Ectodermal cell (in vitro differentiated cells): ENCODE measurements around the gene SLCO3A1.

Experiments used
- H3K27ac ChIP-seq: 2 replicates; pipeline ENCODE4 v1.7.0; 2013; ENCODE audit warnings: mild to moderate bottlenecking, low read depth, low read length; ENCODE audit not compliant: insufficient read depth, poor library complexity, severe bottlenecking
- H3K27me3 ChIP-seq: 2 replicates; pipeline ENCODE4 v1.7.0; 2013; ENCODE audit warnings: mild to moderate bottlenecking, low read length; ENCODE audit not compliant: insufficient read depth, control insufficient read depth, poor library complexity, severe bottlenecking
- H3K36me3 ChIP-seq: one replicate; pipeline ENCODE4 v1.7.0; 2013; ENCODE audit warnings: low read length; ENCODE audit not compliant: control insufficient read depth, insufficient read depth
- H3K4me1 ChIP-seq: one replicate; pipeline ENCODE4 v1.7.0; 2013; ENCODE audit warnings: low read length; ENCODE audit not compliant: control insufficient read depth, insufficient read depth
- H3K4me3 ChIP-seq: 2 replicates; pipeline ENCODE4 v1.7.0; 2013; ENCODE audit warnings: low read depth, low read length, control low read depth; ENCODE audit not compliant: insufficient read depth
- H3K9me3 ChIP-seq: 2 replicates; pipeline ENCODE4 v1.7.0; 2013; ENCODE audit warnings: mild to moderate bottlenecking, low read length, moderate library complexity; ENCODE audit not compliant: control insufficient read depth
- WGBS, 2 experiments: methylation state at CpG; one replicate each; pipeline ENCODE4 v1.1.7; 2013; ENCODE audit warnings: missing lambda C conversion rate in 2 of 2; 5-methylcytosine and 5-hydroxymethylcytosine counted together

SLCO3A1 gene

DNA sequence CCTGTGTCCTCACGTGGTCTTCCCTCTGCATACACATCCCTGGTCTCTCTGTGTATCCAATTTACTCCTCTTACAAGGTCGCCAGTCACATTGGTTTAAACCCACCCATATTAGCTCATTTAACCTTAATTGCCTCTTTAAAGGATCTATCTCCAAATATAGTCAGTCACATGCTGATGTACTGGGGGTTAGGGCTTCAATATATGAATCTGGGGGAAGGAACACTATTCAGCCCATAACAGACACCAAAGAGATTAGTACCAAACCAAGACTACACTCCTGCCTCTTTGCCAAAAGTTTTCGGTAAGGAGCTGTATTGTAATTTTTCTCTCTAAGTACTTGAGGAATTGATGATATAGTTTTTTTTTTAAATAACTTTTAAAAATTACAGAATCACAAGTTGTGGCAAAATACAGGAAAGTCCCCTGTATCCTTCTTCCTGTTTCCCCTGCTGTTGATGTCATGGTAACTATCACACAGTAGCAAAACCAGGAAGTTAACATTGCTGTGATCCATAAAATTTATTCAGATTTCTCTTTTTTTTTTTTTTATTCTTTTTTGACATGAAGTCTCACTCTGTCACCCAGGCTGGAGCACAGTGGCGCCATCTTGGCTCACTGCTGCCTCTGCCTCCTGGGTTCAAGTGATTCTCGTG is 67.8 kb downstream of the SLCO3A1 start:
- 93 to 95% methylated on average over 4 to 5 of the region's 5 CpGs for whole genome bisulfite sequencing, 2 experiments
- Histone ChIP-seq H3K27me3 (no peaks in the 10 kb centered on the region), H3K9me3 (no peaks in the 10 kb centered on the region), H3K4me1 (no peaks in the 10 kb centered on the region), H3K27ac (no peak overlapping the region), H3K36me3 (no peaks in the 10 kb centered on the region), H3K4me3 (no peak overlapping the region)

- Histone ChIP-seq H3K4me1 (no peaks in the 10 kb centered on the region), H3K4me3 (no peak overlapping the region), H3K27ac (no peak overlapping the region), H3K36me3 (no peaks in the 10 kb centered on the region), H3K27me3 (no peaks in the 10 kb centered on the region), H3K9me3 (no peaks in the 10 kb centered on the region)
- WGBS, 2 experiments = 82 to 86% methylated on average over 8 to 12 of the region's 12 CpGs
These were observed 68.3 kb downstream of the SLCO3A1 start for GRCh38 chr15:91921843-91922198.

DNA sequence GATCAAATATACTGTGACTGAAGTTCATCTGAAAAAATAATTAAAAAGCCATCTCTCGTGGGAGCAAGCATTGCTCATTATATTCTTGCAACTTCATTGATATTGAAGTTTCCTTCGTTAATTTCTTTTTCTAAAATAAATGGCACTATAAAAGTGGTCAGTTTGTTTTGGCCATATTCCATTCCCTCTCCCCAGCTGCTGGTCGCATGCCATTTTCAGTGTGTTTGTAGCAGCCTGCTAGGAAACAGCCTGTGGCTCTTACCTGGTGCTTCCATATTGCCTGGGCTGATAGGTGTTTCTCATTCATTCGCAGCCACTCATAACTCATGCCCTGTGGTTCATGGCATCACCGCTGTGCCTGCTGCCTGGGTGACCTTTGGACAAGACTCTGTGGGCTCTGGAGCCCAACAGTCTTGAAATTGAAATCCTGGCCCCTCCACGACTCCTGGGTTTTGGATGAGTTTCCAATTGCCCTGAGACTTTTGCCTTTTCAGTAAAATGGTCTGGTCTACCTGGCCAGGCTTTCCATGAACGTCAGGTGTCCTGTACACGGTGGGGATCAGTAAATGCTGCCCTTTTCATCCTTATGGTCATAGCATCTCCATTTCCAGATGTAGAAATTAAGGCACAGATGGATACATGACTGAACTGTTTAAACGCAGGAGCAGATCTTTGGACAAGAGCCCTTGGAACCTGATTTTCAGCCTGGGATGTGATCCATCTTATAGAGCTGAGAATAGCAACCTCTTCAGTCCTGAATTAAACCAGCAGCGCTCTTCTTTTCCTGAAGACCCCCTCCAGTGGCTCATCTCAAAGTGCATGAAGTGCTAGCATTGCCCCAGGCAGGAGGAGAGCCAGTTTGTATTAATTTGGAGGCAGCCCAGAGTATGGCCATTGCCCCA is 69.4 kb downstream of the SLCO3A1 start:
- WGBS, 2 experiments = 79 to 85% methylated on average over 8 to 10 of the region's 10 CpGs
- H3K27me3 ChIP-seq = no peaks in the 10 kb centered on the region
- H3K4me3 ChIP-seq = no peak overlapping the region
- no peaks in the 10 kb centered on the region for H3K4me1 ChIP-seq
- no peak overlapping the region for H3K27ac ChIP-seq
- no peaks in the 10 kb centered on the region for H3K9me3 ChIP-seq
- no peaks in the 10 kb centered on the region for H3K36me3 ChIP-seq

- Histone ChIP-seq H3K4me3 (no peak overlapping the region), H3K4me1 (no peaks in the 10 kb centered on the region), H3K27me3 (no peaks in the 10 kb centered on the region), H3K36me3 (no peaks in the 10 kb centered on the region), H3K9me3 (no peaks in the 10 kb centered on the region), H3K27ac (no peak overlapping the region)
- WGBS, 2 experiments = 82 to 85% methylated on average over 7 of the region's 7 CpGs
These were observed 70.7 kb downstream of the SLCO3A1 start for GRCh38 chr15:91924183-91924582.

DNA sequence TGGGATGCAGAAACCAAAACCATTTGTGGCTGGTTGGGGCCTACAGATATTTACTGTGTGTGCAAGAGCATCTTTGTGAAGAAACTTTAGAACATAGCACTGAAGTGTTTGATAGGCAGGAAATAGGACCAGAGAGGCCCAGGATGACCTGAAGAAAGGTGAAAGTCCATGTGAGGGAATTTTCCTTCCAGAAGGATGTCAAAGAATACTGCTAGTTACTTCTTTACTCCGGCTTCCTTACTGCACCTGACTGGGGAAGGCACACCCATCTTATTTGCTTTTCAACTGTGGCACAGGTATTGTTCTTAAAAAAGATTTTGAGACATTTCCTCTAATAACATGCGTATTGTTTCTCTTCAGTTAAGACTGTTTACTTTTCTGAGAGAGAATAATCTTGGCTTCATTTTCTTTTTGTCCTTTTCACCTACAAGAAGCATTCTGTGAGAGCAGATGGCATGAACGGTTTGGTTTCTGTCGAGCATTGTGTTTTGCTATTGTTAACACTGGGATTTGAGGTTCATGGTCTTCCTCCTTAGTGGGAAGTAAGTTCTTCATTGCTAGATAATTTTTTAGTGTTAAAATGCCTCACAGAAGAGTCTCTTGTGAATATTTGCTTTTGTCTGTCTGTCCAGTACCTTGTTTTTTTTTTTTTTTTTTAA is 71.5 kb downstream of the SLCO3A1 start:
- 95 to 96% methylated on average over 4 of the region's 4 CpGs for WGBS, 2 experiments
- H3K27me3 ChIP-seq = no peaks in the 10 kb centered on the region
- H3K9me3 ChIP-seq = no peaks in the 10 kb centered on the region
- H3K4me3 ChIP-seq = no peak overlapping the region
- no peaks in the 10 kb centered on the region for H3K36me3 ChIP-seq
- no peaks in the 10 kb centered on the region for H3K4me1 ChIP-seq
- H3K27ac ChIP-seq = no peak overlapping the region

DNA sequence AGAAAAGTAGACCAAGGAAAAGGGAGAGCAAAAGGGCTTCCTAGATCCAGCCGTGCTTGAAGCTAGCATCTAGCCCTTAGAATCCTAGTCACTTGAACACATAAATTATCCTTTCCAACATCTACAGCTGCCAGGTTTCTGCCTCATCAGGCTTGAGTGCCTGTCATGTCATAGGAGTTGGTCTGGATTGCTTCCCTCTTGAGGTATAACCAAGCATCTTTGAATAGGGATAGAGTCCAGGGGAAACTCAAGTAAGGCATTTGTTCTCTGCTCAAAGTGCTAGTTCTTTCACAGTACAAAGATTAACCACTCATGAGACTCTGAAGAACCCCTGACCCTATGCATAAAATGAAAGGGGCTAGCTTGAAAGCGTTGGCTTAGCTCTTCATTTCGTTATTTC is 72.3 kb downstream of the SLCO3A1 start:
- no peak overlapping the region for H3K4me3 ChIP-seq
- no peaks in the 10 kb centered on the region for H3K27me3 ChIP-seq
- no peak overlapping the region for H3K27ac ChIP-seq
- no peaks in the 10 kb centered on the region for H3K9me3 ChIP-seq
- no peaks in the 10 kb centered on the region for H3K36me3 ChIP-seq
- WGBS, 2 experiments = 91 to 92% methylated on average over 3 of the region's 3 CpGs
- H3K4me1 ChIP-seq = no peaks in the 10 kb centered on the region

- 68 to 69% methylated on average over 3 to 4 of the region's 4 CpGs for WGBS, 2 experiments
- no peaks in the 10 kb centered on the region for H3K36me3 ChIP-seq
- no peaks in the 10 kb centered on the region for H3K9me3 ChIP-seq
- peaks cover 4% of the 10 kb centered on the region for H3K4me1 ChIP-seq
- no peak overlapping the region for H3K4me3 ChIP-seq
- H3K27me3 ChIP-seq = no peaks in the 10 kb centered on the region
- H3K27ac ChIP-seq = no peak overlapping the region
These were observed 73.4 kb downstream of the SLCO3A1 start for GRCh38 chr15:91926908-91927270.

DNA sequence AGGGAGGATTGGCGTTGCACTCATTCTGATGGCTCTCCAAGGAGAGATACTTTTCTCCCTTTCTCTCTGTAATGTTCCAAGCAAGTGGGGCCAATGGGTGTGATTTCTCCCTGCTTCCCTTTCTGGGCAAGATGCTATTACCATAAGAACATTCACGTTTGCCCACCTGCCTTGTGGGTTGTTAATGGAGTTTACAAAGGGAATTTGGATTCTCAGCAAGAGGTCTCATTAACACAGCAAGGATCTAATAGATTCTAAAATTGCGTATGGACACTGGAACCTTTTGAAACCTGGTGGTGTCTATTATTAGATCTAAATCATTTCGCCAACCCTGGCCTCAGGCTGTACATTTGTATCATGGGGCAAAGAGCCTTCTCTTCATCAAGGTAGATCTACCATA is 74.1 kb downstream of the SLCO3A1 start:
- 82 to 88% methylated on average over 3 to 4 of the region's 4 CpGs for WGBS, 2 experiments
- H3K9me3 ChIP-seq = no peaks in the 10 kb centered on the region
- no peak overlapping the region for H3K4me3 ChIP-seq
- no peaks in the 10 kb centered on the region for H3K27me3 ChIP-seq
- H3K27ac ChIP-seq = no peak overlapping the region
- H3K4me1 ChIP-seq = peaks cover 4% of the 10 kb centered on the region
- no peaks in the 10 kb centered on the region for H3K36me3 ChIP-seq

DNA sequence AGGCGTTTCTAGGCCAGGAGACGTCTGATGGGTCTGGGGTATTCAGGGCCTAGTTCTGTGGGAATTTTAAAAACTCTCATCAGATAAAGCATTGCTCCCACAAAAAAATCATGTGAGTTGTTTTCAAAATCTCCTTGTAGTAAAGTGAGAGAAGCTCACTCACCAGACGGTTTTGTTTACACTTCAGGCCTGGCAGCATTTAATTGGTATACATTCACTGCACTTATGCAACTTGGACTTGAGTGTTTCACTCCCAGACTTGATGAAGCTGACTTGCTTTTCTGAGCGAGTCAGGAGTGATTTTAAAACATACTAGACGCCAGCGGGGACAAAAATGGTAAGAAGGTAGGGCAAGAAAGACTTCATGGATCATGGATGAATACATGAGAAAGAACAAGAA is 75.2 kb downstream of the SLCO3A1 start:
- 91 to 93% methylated on average over 5 to 6 of the region's 6 CpGs for WGBS, 2 experiments
- no peaks in the 10 kb centered on the region for H3K36me3 ChIP-seq

GRCh38 chr15:91929509-91929908 is 76.0 kb downstream of the SLCO3A1 start:
- no peak overlapping the region for H3K27ac ChIP-seq
- WGBS, 2 experiments = 93 to 96% methylated on average over 2 of the region's 2 CpGs
- H3K9me3 ChIP-seq = no peaks in the 10 kb centered on the region
- peaks cover 4% of the 10 kb centered on the region for H3K4me1 ChIP-seq
- H3K4me3 ChIP-seq = no peak overlapping the region
- H3K36me3 ChIP-seq = no peaks in the 10 kb centered on the region
- H3K27me3 ChIP-seq = no peaks in the 10 kb centered on the region

More for the DNA sequence above, 75.2 kb downstream of the SLCO3A1 start:
- no peak overlapping the region for H3K4me3 ChIP-seq
- no peaks in the 10 kb centered on the region for H3K9me3 ChIP-seq
- no peaks in the 10 kb centered on the region for H3K27me3 ChIP-seq
- peaks cover 4% of the 10 kb centered on the region for H3K4me1 ChIP-seq
- no peak overlapping the region for H3K27ac ChIP-seq
